Suprapubic skin (tissue), 4 donors: ENCODE data around the gene LARP4. TPM values are rescaled to one million over a fixed set of nuclear protein-coding genes. Genes with fewer than 3 reads are reported as not detected.

Experiments used
- DNase-seq, 2 donors: peaks; one replicate each; pipeline ENCODE4 v3.0.0-alpha.2; 2019; ENCODE audit warnings: low spot score in 2 of 2
- H3K27ac ChIP-seq: fragments of 200-600 bp; sonication (generic); one replicate; pipeline ENCODE4 v1.5.1; 2019
- H3K27me3 ChIP-seq: fragments of 200-600 bp; sonication (generic); one replicate; pipeline ENCODE4 v1.5.1; 2019
- H3K36me3 ChIP-seq: fragments of 200-600 bp; sonication (generic); one replicate; pipeline ENCODE4 v1.5.1; 2019
- H3K4me1 ChIP-seq: fragments of 200-600 bp; sonication (generic); one replicate; pipeline ENCODE4 v1.5.1; 2019
- H3K4me3 ChIP-seq: fragments of 200-600 bp; sonication (generic); one replicate; pipeline ENCODE4 v1.5.1; 2019; ENCODE audit warnings: mild to moderate bottlenecking
- H3K9me3 ChIP-seq: fragments of 200-600 bp; sonication (generic); one replicate; pipeline ENCODE4 v1.5.1; 2019
- EP300 ChIP-seq: sonication (generic); formaldehyde crosslinking; IDR thresholded peaks from one replicate; pipeline ENCODE4 v1.6.1; 2017; ENCODE audit warnings: antibody characterized with exemption
- POLR2A ChIP-seq, 2 donors: fragments of 450-650 bp; IDR thresholded peaks; one replicate each; pipeline ENCODE4 v1.6.1; 2017; ENCODE audit warnings: antibody characterized with exemption in 2 of 2, mild to moderate bottlenecking in 2 of 2, moderate library complexity in 2 of 2
- POLR2AphosphoS5 ChIP-seq, 3 donors: sonication (generic); formaldehyde crosslinking; IDR thresholded peaks; one replicate each; pipeline ENCODE4 v1.6.1; 2017; ENCODE audit warnings: antibody characterized with exemption in 3 of 3
- WGBS: methylation state at CpG from one replicate; pipeline ENCODE4 v1.1.5; 2018; 5-methylcytosine and 5-hydroxymethylcytosine counted together
- total RNA-seq, 4 donors: library from RNA; depleted of rRNA; stranded (reverse); fragments of >200 nt; gene quantifications; one replicate each; pipeline ENCODE4 v1.1.0, GENCODE V29; 2016
- TF ChIP-seq, protein P1 (sequence below), 2 donors: fragments of 200-600 bp in 1 of 2; fragments of 450-650 bp in 1 of 2; sonication (generic) in 1 of 2; IDR thresholded peaks; one replicate each; pipeline ENCODE4 v1.5.1; 2016 to 2019; ENCODE audit warnings: antibody characterized with exemption in 2 of 2, mild to moderate bottlenecking in 1 of 2, moderate library complexity in 1 of 2

LARP4 gene
- 10 to 100 TPM; 23.5 to 43.0 (median 26.9) TPM for total RNA-seq

DNA sequence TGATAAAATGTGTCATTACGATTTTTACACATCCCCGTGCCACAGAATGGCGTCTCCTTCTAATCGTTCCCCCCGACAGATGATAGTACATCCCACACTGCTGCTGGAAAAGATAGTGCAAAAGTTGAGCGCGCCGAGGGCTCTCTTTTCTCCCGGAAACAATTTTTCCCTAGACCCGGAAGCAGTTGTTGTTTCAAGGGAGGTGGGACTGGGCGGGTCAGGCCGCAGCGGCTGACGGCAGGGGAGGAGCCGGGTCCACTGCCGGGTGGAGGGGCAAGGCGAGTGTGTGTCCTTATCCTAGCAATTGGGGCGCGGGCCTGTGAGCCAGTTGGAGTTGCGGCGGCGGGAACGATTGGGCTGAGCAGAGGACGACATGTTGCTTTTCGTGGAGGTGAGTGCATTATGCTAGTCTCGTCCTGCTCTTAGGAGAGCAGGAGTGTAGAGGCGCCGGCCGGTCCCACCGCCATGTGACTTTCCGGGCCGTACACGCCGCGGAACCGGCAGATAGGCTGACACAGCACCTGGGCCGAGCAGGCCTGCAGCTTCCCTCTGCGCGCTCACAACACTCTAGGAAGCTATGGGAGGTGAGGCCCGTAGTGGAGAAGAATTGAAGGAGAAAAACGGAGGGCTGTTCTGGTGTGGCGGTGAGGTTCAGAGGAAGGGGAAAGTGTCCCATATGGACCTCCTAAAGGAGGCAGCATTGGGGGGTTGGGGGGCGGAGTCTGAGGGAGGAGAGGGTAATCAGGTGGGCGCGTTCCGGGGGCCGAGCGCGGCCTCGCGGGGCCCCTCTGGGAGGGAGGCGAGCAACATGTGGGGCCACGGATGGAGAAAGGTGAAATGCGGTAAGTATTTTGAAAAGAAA is at the start of gene LARP4:
LARP4 (plus strand) TSS at position 248 of the 862 bp plus-strand sequence; CDS start at position 374, 126 bp downstream.
- no peaks in the 10 kb centered on the region for H3K36me3 ChIP-seq
- WGBS: under 1% methylated on average over 42 of the region's 54 CpGs
- DNase-seq: peak; percentile 96
- peak within 1 kb of the TSS; percentile 92 for H3K27ac ChIP-seq
- peak within 1 kb of the TSS; percentile 76 for H3K4me3 ChIP-seq
- no peaks in the 10 kb centered on the region for H3K9me3 ChIP-seq
- no peaks in the 10 kb centered on the region for H3K27me3 ChIP-seq
- peaks cover 24% of the 10 kb centered on the region for H3K4me1 ChIP-seq
- TF ChIP-seq, protein P1, sequence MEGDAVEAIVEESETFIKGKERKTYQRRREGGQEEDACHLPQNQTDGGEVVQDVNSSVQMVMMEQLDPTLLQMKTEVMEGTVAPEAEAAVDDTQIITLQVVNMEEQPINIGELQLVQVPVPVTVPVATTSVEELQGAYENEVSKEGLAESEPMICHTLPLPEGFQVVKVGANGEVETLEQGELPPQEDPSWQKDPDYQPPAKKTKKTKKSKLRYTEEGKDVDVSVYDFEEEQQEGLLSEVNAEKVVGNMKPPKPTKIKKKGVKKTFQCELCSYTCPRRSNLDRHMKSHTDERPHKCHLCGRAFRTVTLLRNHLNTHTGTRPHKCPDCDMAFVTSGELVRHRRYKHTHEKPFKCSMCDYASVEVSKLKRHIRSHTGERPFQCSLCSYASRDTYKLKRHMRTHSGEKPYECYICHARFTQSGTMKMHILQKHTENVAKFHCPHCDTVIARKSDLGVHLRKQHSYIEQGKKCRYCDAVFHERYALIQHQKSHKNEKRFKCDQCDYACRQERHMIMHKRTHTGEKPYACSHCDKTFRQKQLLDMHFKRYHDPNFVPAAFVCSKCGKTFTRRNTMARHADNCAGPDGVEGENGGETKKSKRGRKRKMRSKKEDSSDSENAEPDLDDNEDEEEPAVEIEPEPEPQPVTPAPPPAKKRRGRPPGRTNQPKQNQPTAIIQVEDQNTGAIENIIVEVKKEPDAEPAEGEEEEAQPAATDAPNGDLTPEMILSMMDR (IDR thresholded peaks at IDR 0.05): no peak
- peak in 1 of 3 donors; percentile 73 for TF ChIP-seq POLR2AphosphoS5 (IDR thresholded peaks at IDR 0.05)
- TF ChIP-seq EP300: no peak
- TF ChIP-seq POLR2A (IDR thresholded peaks at IDR 0.05): peak in 1 of 2 donors; percentile 82

DNA sequence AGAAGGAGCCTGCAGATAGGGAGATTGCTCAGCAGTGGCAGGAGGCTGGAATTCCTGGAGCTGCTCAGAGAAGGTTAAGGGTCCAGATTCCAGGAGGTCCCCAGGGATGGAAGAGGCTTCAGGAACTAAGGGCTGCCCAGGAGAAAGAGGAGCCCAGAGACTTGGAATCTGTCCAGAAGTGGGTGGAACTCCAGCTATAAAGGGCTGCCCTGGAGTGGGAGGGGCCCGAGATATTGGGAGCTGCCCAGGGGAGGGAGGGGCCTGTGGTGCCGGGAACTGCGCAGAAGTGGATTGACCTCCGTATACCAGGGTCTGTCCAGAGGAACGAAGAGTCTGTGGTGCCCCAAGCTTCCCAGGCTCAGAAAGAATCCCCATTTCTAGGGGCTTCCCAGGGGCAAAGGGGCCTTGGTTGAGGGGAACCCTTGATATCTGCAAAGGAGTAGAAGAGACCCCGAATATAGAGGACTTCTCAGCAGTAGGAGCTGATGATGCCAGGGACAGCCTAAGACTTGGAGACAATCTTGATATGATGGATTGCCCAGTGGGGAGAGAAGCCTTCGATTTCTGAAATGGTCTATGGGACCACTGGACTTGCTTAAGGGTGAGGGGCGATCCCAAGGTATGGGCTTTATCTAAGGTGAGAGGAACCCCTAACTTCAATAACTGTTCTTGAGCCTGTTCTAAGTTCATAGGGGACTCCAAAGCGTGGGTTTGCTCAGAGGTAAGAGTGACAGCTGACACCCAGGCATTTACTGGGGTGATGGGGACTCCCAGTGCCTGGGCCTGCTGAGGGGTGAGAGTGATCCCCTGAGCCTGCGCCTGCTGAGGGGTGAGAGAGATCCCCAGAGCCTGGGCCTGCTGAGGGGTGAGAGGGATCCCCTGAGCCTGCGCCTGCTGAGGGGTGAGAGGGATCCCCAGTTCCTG is 49.3 kb upstream of the LARP4 start:
- Histone ChIP-seq H3K27ac (no peak overlapping the region), H3K27me3 (no peaks in the 10 kb centered on the region), H3K36me3 (no peaks in the 10 kb centered on the region), H3K4me1 (peaks cover 14% of the 10 kb centered on the region), H3K9me3 (no peaks in the 10 kb centered on the region), H3K4me3 (no peak overlapping the region)
- TF ChIP-seq EP300 (no peak), POLR2A (IDR thresholded peaks at IDR 0.05) (no peak), POLR2AphosphoS5 (IDR thresholded peaks at IDR 0.05) (no peak)
- TF ChIP-seq, protein P1 (IDR thresholded peaks at IDR 0.05): no peak
- 85% methylated on average over 11 of the region's 11 CpGs for WGBS
- DNase-seq: no peak

DNA sequence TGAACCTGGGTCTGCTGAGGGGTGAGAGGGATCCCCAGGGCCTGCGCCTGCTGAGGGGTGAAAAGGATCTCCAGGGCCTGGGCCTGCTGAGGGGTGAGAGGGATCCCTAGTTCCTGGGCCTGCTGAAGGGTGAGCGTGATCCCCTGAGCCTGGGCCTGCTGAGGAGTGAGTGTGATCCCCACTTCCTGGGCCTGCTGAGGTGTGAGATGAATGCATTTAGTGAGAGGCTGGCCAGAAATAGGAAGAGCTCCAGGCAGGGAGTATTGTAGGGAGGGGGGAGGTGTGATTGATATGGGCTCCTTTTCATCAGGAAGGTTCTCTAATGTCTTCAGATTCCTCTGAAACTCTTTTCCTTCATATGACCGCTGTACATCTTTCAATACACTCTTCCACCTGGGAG is 47.3 kb upstream of the LARP4 start:
- 92% methylated on average over 3 of the region's 3 CpGs for WGBS
- Histone ChIP-seq H3K27me3 (no peaks in the 10 kb centered on the region), H3K4me1 (peaks cover 14% of the 10 kb centered on the region), H3K4me3 (no peak overlapping the region), H3K27ac (no peak overlapping the region), H3K36me3 (no peaks in the 10 kb centered on the region), H3K9me3 (no peaks in the 10 kb centered on the region)
- no peak for DNase-seq
- TF ChIP-seq EP300 (no peak), POLR2A (IDR thresholded peaks at IDR 0.05) (no peak), POLR2AphosphoS5 (IDR thresholded peaks at IDR 0.05) (no peak)
- TF ChIP-seq, protein P1 (IDR thresholded peaks at IDR 0.05): no peak

DNA sequence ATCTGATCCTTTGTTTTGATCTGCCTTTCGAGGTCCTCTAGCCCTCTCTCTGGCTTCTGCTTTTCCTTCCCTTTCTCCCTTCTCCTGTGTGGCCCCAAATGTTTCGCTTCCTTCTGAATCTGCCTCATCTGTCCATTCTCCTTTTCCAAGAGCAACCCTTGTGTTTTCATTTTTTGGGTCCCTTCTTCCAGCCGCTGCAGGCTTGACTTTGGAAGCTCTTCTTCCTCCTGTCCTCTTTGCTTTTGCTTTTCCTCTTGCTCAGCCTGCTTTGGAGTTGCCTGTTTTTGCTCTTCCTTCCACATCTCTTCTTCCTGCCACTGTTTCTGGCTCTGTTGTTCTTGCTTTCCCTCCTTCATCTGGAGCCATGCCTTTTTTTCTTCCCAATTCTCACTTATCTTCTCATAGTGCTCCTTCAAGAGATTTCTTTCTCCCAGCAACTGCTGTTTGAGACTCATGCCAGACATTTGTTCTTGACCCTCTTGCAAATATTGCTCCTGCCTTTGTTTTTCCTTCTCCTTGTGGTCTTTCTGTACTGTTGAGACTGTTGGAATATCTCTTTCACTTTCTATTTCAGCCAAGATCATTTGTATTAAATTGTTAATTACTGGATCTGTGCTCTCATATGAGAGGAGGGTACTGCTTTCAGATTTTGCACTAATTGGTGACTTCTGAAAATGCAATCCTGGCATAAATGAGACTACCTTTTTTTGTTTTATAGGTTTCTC is 46.7 kb upstream of the LARP4 start:
- DNase-seq: no peak

More for the DNA sequence above, 46.7 kb upstream of the LARP4 start:
- 87% methylated on average over 3 of the region's 3 CpGs for WGBS
- Histone ChIP-seq H3K9me3 (no peaks in the 10 kb centered on the region), H3K27ac (no peak overlapping the region), H3K27me3 (no peaks in the 10 kb centered on the region), H3K4me3 (no peak overlapping the region), H3K4me1 (peaks cover 14% of the 10 kb centered on the region), H3K36me3 (no peaks in the 10 kb centered on the region)
- TF ChIP-seq, protein P1 (IDR thresholded peaks at IDR 0.05): no peak
- TF ChIP-seq POLR2AphosphoS5 (IDR thresholded peaks at IDR 0.05): no peak
- TF ChIP-seq EP300: no peak
- no peak for TF ChIP-seq POLR2A (IDR thresholded peaks at IDR 0.05)
